GM21423 (cell line): Measurements from ENCODE around the gene SEPTIN5.
A peak's percentile ranks its signal among the peaks of the same experiment; 100 is the strongest.

ENCODE experiments used
- ATAC-seq: cut with Tn5 transposase; IDR thresholded peaks from one replicate; pipeline ENCODE4 v1.9.1; 2021; ENCODE audit warnings: mild to moderate bottlenecking, moderate library complexity; ENCODE audit not compliant: unreplicated experiment

SEPTIN5 gene

GRCh38 chr22:19705181-19705934 is 8.9 kb upstream of the SEPTIN5 start:
- ATAC-seq: no peak

GRCh38 chr22:19706661-19707151 is 7.6 kb upstream of the SEPTIN5 start:
- ATAC-seq: no peak

- no peak for ATAC-seq
Observed at GRCh38 chr22:19707347-19708290, 6.7 kb upstream of the SEPTIN5 start.

GRCh38 chr22:19708321-19709011 is 5.8 kb upstream of the SEPTIN5 start:
- ATAC-seq: no peak

DNA sequence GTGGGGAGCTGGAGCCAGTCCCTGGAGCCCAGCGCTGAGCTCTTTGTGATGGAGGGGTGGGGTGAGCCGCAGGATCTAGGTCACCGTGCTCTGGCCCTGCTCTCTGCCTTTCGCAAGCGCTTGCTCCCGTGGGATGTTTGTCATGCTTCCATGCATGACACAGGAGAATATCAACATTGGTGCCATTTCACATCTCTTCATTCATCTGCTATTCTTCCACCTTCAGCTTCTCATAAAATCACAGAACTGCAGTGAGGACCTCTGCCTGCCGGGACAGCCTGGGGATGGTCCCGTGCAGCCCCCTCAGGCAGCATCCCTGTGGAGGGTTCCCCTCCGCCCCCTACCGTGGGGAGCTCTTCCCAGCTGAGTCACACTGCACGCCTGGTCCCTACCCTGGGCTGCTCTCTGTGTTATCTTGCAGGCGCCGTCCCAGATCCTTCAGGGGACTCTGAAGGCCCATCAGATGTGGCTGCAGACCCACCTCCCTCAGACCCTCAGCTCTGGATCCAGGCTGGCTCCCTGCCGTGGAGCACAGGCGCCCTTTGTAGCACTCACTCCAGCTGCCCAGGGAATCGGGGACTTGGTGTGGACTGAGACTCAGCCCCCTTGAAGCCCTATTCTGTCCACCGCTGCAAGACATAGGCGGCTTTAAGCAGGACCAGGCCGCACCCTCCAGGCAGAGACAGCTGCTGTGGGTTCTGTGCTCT is 5.1 kb upstream of the SEPTIN5 start:
- ATAC-seq: no peak

DNA sequence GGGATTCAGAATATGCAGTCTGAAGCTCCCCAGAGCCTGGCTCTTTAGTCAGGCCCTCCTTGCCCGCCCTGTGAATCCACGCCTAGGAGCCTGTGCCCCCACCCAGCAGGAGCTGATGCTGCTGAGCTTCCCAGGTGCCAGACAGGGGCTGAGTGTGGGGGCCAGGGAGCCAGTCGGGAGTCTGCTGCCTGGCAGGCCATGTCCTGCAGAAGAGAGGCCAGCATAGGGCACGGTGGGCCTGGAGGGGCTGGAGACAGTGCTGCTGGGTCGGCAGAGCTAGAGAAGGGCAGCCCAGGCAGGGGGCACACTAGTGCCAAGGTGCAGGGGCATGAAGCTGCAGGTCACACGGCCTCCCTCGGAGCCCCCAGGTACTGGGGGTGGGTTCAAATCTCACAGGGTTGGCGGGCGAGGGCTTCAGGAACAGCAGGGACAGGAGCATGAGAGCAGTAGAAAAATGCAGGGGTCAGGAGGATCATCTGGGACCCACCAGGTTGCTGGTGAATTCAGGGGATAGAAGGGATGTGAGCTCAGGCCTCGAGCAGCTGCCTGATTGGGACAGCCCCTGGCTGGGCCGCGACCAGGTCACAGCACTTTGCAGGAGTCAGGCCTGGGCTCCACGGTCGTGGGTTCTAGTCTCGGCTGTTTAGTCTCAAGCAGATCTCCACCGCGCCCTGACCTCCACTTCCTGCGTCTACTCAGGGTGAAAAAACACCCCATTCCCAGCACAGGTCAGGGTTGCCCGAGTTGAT is 4.1 kb upstream of the SEPTIN5 start:
- ATAC-seq: no peak

DNA sequence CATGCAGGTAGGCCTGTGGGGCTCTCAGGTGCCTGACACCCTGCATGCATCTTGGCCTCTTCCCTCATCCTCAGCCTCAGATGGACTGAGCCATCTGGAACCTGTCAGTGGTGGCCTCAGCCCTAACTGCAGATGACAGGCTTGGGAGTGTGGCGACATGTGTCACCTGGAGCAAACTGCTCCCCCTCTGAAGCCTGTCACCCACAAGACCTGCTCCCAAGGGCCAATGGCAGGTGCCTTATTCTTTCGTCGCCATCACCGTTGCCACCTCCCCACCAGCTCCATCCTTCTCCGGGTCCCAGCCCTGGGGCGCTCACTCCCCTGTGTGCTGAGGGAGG is 3.6 kb upstream of the SEPTIN5 start:
- no peak for ATAC-seq

GRCh38 chr22:19713245-19713644 is 1.1 kb upstream of the SEPTIN5 start:
- ATAC-seq: no peak

DNA sequence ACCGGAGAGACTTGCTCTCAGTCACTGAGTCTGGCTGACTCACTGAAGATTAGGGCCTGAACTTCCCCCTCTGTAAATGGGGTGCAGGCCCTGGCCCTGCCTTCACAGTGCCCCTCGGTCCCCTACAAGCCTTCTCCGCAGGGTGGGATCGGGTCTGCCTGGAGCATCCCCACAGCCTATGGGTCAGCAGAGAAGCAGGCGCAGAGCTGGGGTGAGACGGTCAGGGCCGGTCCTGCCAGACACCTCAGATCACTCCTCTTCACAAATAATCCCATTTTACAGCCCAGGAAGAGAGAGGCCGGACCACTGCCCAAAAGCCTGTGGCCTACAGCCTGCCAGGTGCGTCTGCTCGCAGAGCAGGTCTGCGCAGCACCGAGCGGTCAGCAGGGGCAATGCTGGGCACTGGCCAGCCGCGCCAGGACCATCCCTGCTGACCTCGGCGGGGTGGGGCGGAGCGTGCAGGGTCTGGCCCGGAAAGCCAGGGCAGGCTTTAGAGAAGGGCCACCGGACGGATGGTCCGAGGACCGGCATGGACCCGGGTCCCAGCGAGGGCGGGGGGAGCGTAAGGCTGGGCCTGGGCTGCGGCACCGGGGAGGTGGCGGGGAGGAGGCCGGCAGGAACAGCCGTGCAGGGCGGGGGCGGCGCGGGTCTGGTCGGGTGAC is 522 bp upstream of the SEPTIN5 start:
- no peak for ATAC-seq

GRCh38 chr22:19715188-19715930 is 1.1 kb downstream of the SEPTIN5 start:
- no peak for ATAC-seq

DNA sequence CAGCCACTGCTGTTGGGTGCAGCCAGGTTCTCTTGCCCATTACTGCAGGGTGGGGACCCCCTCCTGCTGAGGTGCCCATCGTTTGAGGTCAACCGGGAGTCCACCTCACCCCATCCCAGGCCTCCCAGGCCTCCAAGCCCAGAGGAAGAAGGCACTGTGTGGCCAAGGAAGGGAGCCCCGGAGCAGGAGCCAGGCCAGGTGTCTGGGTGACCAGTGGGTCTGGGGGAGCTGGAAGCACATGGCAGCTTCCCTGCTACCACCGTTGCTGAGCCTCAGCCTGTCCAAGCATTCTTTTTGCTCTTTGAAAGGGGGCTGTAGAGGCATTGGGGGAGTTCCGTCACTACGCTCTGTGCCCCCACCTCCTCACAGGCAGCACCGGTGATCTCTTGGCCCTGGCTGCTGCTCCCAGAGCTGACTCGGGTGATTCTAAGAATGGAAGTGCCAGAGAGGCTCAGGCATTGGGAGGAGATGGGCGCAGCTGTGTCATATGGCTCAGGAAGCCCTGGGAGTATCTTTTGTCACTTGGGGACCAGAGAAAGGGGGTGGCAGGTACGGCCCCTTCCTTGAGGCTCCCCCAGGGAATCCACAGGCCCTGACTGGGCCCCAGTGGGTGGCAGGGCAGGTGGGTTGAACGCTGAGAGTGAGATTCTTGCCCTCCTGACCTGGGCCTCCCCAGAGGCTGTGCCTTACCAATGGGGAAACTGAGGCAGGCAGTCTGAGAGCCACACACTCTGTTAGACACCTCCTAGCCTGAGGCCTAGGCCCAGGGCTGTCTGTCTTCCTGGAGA is 1.9 kb downstream of the SEPTIN5 start:
- no peak for ATAC-seq

GRCh38 chr22:19716829-19717105 is 2.5 kb downstream of the SEPTIN5 start:
- ATAC-seq: no peak

- ATAC-seq: no peak
Observed at GRCh38 chr22:19717181-19717580, 2.9 kb downstream of the SEPTIN5 start.

DNA sequence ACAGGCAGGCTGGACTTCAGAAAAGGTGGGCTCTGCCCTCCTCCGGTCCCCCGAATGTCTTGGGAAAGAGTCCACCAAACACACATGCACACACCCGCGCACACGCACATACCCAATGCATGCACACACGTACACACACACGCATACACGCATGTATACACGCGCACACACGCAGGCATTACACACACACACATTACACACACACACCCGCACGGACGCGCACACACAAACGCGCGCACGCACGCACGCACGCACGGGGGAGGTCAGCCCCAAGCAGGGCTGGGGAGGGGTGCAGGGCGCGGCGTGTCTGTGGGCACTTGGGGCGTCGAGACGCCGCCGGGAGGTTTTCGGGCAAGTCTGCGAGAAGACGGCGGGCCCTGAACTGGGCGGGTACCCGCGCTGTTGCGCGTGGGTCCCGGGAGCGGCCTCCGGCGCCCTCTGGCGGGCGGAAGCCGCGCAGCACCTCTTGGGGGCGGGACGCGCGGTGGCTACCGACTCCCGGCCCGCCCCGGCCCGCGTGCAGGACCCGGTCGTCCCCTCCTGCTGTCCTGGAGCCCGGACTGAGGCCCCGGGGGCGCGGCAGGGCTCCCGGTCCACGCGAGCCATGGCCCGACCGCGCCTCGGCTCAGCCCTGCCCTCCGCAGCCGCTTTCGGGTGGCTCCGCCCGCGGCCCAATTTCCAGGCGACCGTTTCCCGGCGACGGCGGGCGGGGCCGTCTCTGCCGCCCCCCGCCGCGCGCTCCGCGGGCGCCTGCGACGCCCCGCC is 3.6 kb downstream of the SEPTIN5 start:
- peak; percentile 48 for ATAC-seq

GRCh38 chr22:19718456-19719049 is 4.2 kb downstream of the SEPTIN5 start:
- ATAC-seq: no peak

DNA sequence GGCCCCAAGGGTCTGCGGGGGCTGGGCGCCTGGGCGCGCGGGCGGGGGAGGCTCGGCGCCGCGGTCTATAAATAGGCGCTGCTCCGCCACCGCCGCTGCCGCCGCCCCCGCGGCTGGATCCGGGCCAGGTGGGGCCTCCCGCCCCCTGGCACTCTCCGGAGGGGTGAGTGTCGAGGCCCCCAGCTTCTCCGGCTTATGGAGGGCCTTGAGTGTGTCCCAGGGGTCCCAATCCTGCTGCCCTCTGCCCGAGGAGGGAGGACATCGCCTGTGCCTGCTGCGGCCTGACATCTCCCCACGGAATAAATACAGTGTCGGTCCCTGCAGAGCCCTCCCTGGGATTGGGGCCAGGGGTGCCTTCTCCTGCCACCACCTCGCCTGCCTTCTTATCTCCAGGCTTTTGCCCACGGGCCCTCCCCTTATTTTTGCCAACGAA is 4.8 kb downstream of the SEPTIN5 start:
- no peak for ATAC-seq

- ATAC-seq: no peak
Observed at GRCh38 chr22:19719488-19720021, 5.3 kb downstream of the SEPTIN5 start.
